Measurements from ENCODE around the gene BTBD9. TPM values are rescaled to one million over a fixed set of nuclear protein-coding genes. Genes with fewer than 3 reads are reported as not detected.

Gene BTBD9
- total and polyA plus RNA-seq, 4 experiments from 2014 or later = 5.2 to 40.4 (median 32.3) TPM

DNA sequence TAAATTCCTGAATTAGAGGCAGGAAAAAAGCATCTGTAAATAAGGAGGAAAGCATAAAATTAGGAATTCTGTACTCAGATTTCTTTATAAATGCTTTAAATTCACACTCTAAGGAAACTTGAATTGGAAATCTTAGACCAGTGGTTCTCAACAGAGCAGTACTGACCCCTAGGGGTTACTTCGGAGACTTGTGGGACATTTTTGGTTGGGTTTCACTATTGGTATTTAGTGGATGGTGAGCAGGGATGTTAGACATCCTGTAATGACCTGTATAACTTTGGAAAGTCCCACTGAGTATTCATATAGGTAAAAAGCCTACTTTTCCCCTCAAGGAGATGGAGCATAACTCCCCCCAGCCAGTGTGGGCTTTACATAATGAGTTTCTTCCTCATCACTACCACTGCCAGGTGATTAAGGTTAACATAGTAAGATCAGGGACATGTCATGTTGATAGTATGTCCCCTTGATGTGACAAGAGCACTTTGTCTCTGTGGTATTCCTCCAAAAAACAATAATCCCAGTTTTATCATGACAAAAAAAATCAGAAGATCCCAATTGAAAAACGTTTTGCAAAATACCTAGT is 32.2 kb upstream of the BTBD9 start:
- peak overlapping the region in 2 of 7 donors; percentile 22 to 51 for H3K27ac Mint-ChIP-seq
- peak; percentile 33 to 46 (median 42) for DNase-seq
- H3K9me3 Mint-ChIP-seq = peaks cover 0 to 3% (median 0%) of the 10 kb centered on the region in 8 donors
- H3K27ac ChIP-seq (ENCODE audit: low read depth, low read length) = no peak overlapping the region
- no peaks in the 10 kb centered on the region for H3K27me3 Mint-ChIP-seq
- H3K9me3 ChIP-seq (ENCODE audit: control insufficient read depth in 1 of 2, low read length in 2 of 2) = no peaks in the 10 kb centered on the region
- POLR2A ChIA-PET (ENCODE audit: partially characterized antibody) = no interaction called here
- intact Hi-C loops (cut with micrococcal nuclease) = loop anchor here (2.0 to 10.0 kb wide), 4 partner anchors 175 to 1345 kb away; partner anchors contain the start of gene MDGA1
- CTCF ChIA-PET (ENCODE audit: partially characterized antibody) = interaction anchor here (1.0 kb wide), 1 partner anchor 8 kb away, joined by 3 read pairs; no protein-coding TSS in a partner anchor
- H3K4me3 ChIP-seq (ENCODE audit: low read length in 2 of 2) = no peak overlapping the region
- no peaks in the 10 kb centered on the region for H3K36me3 ChIP-seq (ENCODE audit: insufficient read depth, low read length)
- H3K36me3 Mint-ChIP-seq = peaks cover 27 to 28% of the 10 kb centered on the region in 2 donors
- H3K4me3 Mint-ChIP-seq = no peak overlapping the region
- H3K4me1 Mint-ChIP-seq = peaks cover 9 to 21% (median 17%) of the 10 kb centered on the region in 4 donors
- H3K27me3 ChIP-seq (ENCODE audit: insufficient read depth, low read length) = no peaks in the 10 kb centered on the region
- H3K4me1 ChIP-seq (ENCODE audit: insufficient read depth, low read length) = peaks cover 9% of the 10 kb centered on the region

DNA sequence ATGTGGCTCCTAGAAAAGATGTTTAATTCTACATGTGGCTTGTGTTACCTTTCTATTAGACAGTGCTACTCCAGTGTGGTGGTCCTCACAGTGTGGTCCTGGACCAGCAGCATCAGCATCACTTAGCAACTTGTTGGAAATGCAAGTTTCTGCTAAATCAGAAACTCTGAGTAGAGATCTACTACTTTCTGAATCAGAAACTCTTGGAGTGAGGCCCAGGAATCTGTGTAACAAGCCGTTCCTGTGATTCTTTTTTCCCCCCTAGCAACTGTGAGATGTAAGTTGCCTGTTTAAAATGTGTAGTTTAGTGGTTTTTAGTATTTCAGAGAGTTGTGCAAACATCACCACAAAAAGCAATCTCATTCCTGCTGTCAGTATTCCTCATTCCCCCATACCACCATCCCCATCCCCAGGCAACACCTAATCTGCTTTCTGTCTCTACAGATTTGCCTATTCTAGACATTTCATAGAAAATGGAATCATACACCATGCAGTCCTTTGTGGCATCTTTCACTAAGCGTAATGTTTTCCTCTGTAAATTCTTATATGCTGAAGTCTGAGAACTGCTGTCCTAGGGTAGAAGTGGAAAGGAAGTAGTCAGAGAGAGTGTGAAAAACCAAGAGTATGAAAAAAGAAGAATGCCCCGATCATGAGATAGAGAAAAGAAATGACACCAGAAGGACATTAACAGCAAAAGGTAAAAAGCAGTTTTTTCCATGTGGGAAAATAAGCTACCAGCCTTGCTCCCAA is 18.9 kb upstream of the BTBD9 start:
- H3K4me1 Mint-ChIP-seq = no peaks in the 10 kb centered on the region
- intact Hi-C loops (cut with micrococcal nuclease) = no loop called here
- Histone ChIP-seq H3K4me1 (ENCODE audit: insufficient read depth, low read length) (no peaks in the 10 kb centered on the region), H3K27ac (ENCODE audit: low read depth, low read length) (no peak overlapping the region), H3K36me3 (ENCODE audit: insufficient read depth, low read length) (no peaks in the 10 kb centered on the region), H3K4me3 (ENCODE audit: low read length in 2 of 2) (no peak overlapping the region), H3K9me3 (ENCODE audit: control insufficient read depth in 1 of 2, low read length in 2 of 2) (no peaks in the 10 kb centered on the region), H3K27me3 (ENCODE audit: insufficient read depth, low read length) (no peaks in the 10 kb centered on the region)
- no peak for DNase-seq
- no peaks in the 10 kb centered on the region for H3K27me3 Mint-ChIP-seq
- no peak overlapping the region for H3K27ac Mint-ChIP-seq
- H3K36me3 Mint-ChIP-seq = peaks cover 5 to 20% of the 10 kb centered on the region in 2 donors
- no peaks in the 10 kb centered on the region for H3K9me3 Mint-ChIP-seq
- CTCF ChIA-PET (ENCODE audit: partially characterized antibody) = no interaction called here
- H3K4me3 Mint-ChIP-seq = no peak overlapping the region
- POLR2A ChIA-PET (ENCODE audit: partially characterized antibody) = no interaction called here

GRCh38 chr6:38656896-38657295 is 17.2 kb upstream of the BTBD9 start:
- H3K36me3 Mint-ChIP-seq = peaks cover 5 to 18% of the 10 kb centered on the region in 2 donors
- H3K27ac Mint-ChIP-seq = no peak overlapping the region
- Histone ChIP-seq H3K27me3 (ENCODE audit: insufficient read depth, low read length) (no peaks in the 10 kb centered on the region), H3K27ac (ENCODE audit: low read depth, low read length) (no peak overlapping the region), H3K4me3 (ENCODE audit: low read length in 2 of 2) (no peak overlapping the region), H3K9me3 (ENCODE audit: control insufficient read depth in 1 of 2, low read length in 2 of 2) (no peaks in the 10 kb centered on the region), H3K36me3 (ENCODE audit: insufficient read depth, low read length) (no peaks in the 10 kb centered on the region), H3K4me1 (ENCODE audit: insufficient read depth, low read length) (no peaks in the 10 kb centered on the region)
- H3K4me3 Mint-ChIP-seq = no peak overlapping the region
- POLR2A ChIA-PET (ENCODE audit: partially characterized antibody) = no interaction called here
- no peaks in the 10 kb centered on the region for H3K4me1 Mint-ChIP-seq
- CTCF ChIA-PET (ENCODE audit: partially characterized antibody) = no interaction called here
- no peaks in the 10 kb centered on the region for H3K27me3 Mint-ChIP-seq
- H3K9me3 Mint-ChIP-seq = no peaks in the 10 kb centered on the region
- no peak for DNase-seq
- intact Hi-C loops (cut with micrococcal nuclease) = no loop called here

DNA sequence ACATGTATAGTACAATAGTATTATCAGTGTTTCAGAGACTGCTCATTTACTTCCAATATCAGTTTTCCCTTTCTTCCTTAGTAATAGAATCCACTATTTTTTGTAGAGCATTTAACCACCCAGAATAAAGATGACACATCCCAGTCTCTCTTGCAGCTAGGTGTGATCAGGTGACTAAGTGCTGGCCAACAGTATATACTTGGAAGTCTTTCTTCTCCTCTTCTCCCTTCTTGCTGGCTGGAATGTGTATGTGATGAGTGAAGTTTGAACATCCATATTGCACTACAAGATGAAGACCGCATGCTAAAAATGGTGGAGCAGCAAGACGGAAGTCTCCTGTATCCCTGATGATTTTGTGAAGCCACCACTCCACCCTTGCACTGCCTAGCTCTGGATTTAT is 14.5 kb upstream of the BTBD9 start:
- Mint-ChIP-seq H3K27me3 (no peaks in the 10 kb centered on the region), H3K27ac (no peak overlapping the region), H3K9me3 (no peaks in the 10 kb centered on the region), H3K4me3 (no peak overlapping the region), H3K4me1 (no peaks in the 10 kb centered on the region), H3K36me3 (peaks cover 8 to 30% of the 10 kb centered on the region in 2 donors)
- no peaks in the 10 kb centered on the region for H3K36me3 ChIP-seq (ENCODE audit: insufficient read depth, low read length)
- no peak for DNase-seq
- H3K4me1 ChIP-seq (ENCODE audit: insufficient read depth, low read length) = no peaks in the 10 kb centered on the region
- CTCF ChIA-PET (ENCODE audit: partially characterized antibody) = no interaction called here
- no peaks in the 10 kb centered on the region for H3K9me3 ChIP-seq (ENCODE audit: control insufficient read depth in 1 of 2, low read length in 2 of 2)
- POLR2A ChIA-PET (ENCODE audit: partially characterized antibody) = no interaction called here
- no peak overlapping the region for H3K27ac ChIP-seq (ENCODE audit: low read depth, low read length)
- no peaks in the 10 kb centered on the region for H3K27me3 ChIP-seq (ENCODE audit: insufficient read depth, low read length)
- intact Hi-C loops (cut with micrococcal nuclease) = no loop called here
- H3K4me3 ChIP-seq (ENCODE audit: low read length in 2 of 2) = no peak overlapping the region

GRCh38 chr6:38651121-38651784 is 11.5 kb upstream of the BTBD9 start:
- Histone ChIP-seq H3K27me3 (ENCODE audit: insufficient read depth, low read length) (no peaks in the 10 kb centered on the region), H3K27ac (ENCODE audit: low read depth, low read length) (no peak overlapping the region), H3K36me3 (ENCODE audit: insufficient read depth, low read length) (no peaks in the 10 kb centered on the region), H3K4me3 (ENCODE audit: low read length in 2 of 2) (no peak overlapping the region), H3K9me3 (ENCODE audit: control insufficient read depth in 1 of 2, low read length in 2 of 2) (no peaks in the 10 kb centered on the region), H3K4me1 (ENCODE audit: insufficient read depth, low read length) (no peaks in the 10 kb centered on the region)
- no peaks in the 10 kb centered on the region for H3K9me3 Mint-ChIP-seq
- H3K36me3 Mint-ChIP-seq = peaks cover 5 to 27% of the 10 kb centered on the region in 2 donors
- no peak for DNase-seq
- intact Hi-C loops (cut with micrococcal nuclease) = no loop called here
- no peak overlapping the region for H3K27ac Mint-ChIP-seq
- ChIA-PET POLR2A (ENCODE audit: partially characterized antibody) (no interaction called here), CTCF (ENCODE audit: partially characterized antibody) (no interaction called here)
- H3K4me3 Mint-ChIP-seq = no peak overlapping the region
- H3K27me3 Mint-ChIP-seq = no peaks in the 10 kb centered on the region
- H3K4me1 Mint-ChIP-seq = peaks cover 0 to 1% (median 0%) of the 10 kb centered on the region in 4 donors

GRCh38 chr6:38650207-38650752 is 10.6 kb upstream of the BTBD9 start:
- no peak overlapping the region for H3K4me3 Mint-ChIP-seq
- ChIA-PET CTCF (ENCODE audit: partially characterized antibody) (no interaction called here), POLR2A (ENCODE audit: partially characterized antibody) (no interaction called here)
- Histone ChIP-seq H3K4me3 (ENCODE audit: low read length in 2 of 2) (no peak overlapping the region), H3K36me3 (ENCODE audit: insufficient read depth, low read length) (no peaks in the 10 kb centered on the region), H3K27ac (ENCODE audit: low read depth, low read length) (no peak overlapping the region), H3K27me3 (ENCODE audit: insufficient read depth, low read length) (no peaks in the 10 kb centered on the region), H3K4me1 (ENCODE audit: insufficient read depth, low read length) (no peaks in the 10 kb centered on the region), H3K9me3 (ENCODE audit: control insufficient read depth in 1 of 2, low read length in 2 of 2) (no peaks in the 10 kb centered on the region)
- H3K9me3 Mint-ChIP-seq = no peaks in the 10 kb centered on the region
- peak overlapping the region in 1 of 7 donors; percentile 72 for H3K27ac Mint-ChIP-seq
- no peak for DNase-seq
- intact Hi-C loops (cut with micrococcal nuclease) = no loop called here
- H3K27me3 Mint-ChIP-seq = no peaks in the 10 kb centered on the region
- H3K4me1 Mint-ChIP-seq = peaks cover 0 to 1% (median 0%) of the 10 kb centered on the region in 4 donors
- peaks cover 5 to 28% of the 10 kb centered on the region in 2 donors for H3K36me3 Mint-ChIP-seq

- H3K9me3 ChIP-seq (ENCODE audit: control insufficient read depth in 1 of 2, low read length in 2 of 2) = no peaks in the 10 kb centered on the region
- POLR2A ChIA-PET (ENCODE audit: partially characterized antibody) = no interaction called here
- no peaks in the 10 kb centered on the region for H3K27me3 Mint-ChIP-seq
- intact Hi-C loops (cut with micrococcal nuclease) = no loop called here
- peaks cover 5 to 28% of the 10 kb centered on the region in 2 donors for H3K36me3 Mint-ChIP-seq
- no peak overlapping the region for H3K27ac Mint-ChIP-seq
- H3K27ac ChIP-seq (ENCODE audit: low read depth, low read length) = no peak overlapping the region
- H3K9me3 Mint-ChIP-seq = no peaks in the 10 kb centered on the region
- H3K4me3 ChIP-seq (ENCODE audit: low read length in 2 of 2) = no peak overlapping the region
- CTCF ChIA-PET (ENCODE audit: partially characterized antibody) = no interaction called here
- H3K27me3 ChIP-seq (ENCODE audit: insufficient read depth, low read length) = no peaks in the 10 kb centered on the region
- no peak overlapping the region for H3K4me3 Mint-ChIP-seq
- H3K36me3 ChIP-seq (ENCODE audit: insufficient read depth, low read length) = no peaks in the 10 kb centered on the region
- no peak for DNase-seq
- H3K4me1 ChIP-seq (ENCODE audit: insufficient read depth, low read length) = no peaks in the 10 kb centered on the region
- peaks cover 0 to 1% (median 0%) of the 10 kb centered on the region in 4 donors for H3K4me1 Mint-ChIP-seq
These were observed 10.0 kb upstream of the BTBD9 start for GRCh38 chr6:38649744-38650143.

All from CD4-positive, alpha-beta memory T cell (primary cell).